HG02884 (cell line): ENCODE data around the gene TLK2.
"Not testable (repeated sequence)": the region's sequence is repeated elsewhere in the genome, so short reads cannot be mapped to it uniquely, and the experiment has no call there.

ENCODE experiments used
- ATAC-seq: cut with Tn5 transposase; IDR thresholded peaks from one replicate; pipeline ENCODE4 v1.9.1; 2021; ENCODE audit warnings: mild to moderate bottlenecking, moderate library complexity; ENCODE audit not compliant: unreplicated experiment

TLK2 gene

GRCh38 chr17:62557532-62557931 is 78.9 kb downstream of the TLK2 start:
- ATAC-seq, result not testable (repeated sequence)

GRCh38 chr17:62558941-62559340 is 80.3 kb downstream of the TLK2 start:
- not testable (repeated sequence) for ATAC-seq

DNA sequence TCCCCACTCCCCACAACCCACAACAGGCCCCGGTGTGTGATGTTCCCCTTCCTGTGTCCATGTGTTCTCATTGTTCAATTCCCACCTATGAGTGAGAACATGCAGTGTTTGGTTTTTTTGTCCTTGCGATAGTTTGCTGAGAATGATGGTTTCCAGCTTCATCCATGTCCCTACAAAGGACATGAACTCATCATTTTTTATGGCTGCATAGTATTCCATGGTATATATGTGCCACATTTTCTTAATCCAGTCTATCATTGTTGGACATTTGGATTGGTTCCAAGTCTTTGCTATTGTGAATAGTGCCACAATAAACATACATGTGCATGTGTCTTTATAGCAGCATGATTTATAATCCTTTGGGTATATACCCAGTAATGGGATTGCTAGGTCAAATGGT is 82.3 kb downstream of the TLK2 start:
- ATAC-seq, result not testable (repeated sequence)

DNA sequence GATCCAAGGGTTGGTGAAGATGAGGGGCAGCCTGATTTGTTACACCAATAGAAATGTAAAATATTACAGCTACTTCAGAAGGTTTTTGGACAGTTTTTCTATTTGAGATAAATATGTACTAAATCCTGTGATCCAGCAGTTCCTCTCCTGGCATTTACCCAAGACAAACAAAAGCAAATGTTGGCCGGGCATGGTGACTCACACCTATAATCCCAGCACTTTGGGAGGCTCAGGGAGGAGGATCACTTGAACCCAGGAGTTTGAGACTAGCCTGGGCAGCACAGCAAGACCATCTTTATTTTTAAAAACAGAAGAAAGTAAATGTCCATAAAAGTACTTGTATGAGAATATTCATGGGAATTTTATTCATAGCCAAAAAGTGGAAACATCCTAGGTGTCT is 84.0 kb downstream of the TLK2 start:
- ATAC-seq, result no peak

GRCh38 chr17:62565817-62566216 is 87.2 kb downstream of the TLK2 start:
- no peak for ATAC-seq

GRCh38 chr17:62566996-62567578 is 88.5 kb downstream of the TLK2 start:
- ATAC-seq, result no peak

DNA sequence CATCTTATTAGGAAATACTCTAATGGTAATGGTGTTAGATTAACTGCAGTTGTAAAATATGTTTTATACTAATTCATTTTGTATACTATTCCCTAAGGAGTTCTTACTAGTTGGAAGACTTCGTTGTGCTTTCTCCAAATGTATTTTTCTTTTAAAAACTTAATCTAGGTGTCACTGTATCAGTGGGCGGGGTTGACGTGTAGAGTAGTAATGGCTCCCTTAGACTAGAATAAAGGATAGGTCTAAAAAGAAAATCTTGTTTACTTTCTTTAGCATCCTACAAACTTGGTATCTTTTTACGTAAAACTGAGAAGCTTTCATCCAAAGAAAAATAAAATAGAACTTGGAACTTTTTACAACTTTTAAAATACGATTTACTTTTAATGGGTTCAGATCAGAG is 93.9 kb downstream of the TLK2 start:
- no peak for ATAC-seq

DNA sequence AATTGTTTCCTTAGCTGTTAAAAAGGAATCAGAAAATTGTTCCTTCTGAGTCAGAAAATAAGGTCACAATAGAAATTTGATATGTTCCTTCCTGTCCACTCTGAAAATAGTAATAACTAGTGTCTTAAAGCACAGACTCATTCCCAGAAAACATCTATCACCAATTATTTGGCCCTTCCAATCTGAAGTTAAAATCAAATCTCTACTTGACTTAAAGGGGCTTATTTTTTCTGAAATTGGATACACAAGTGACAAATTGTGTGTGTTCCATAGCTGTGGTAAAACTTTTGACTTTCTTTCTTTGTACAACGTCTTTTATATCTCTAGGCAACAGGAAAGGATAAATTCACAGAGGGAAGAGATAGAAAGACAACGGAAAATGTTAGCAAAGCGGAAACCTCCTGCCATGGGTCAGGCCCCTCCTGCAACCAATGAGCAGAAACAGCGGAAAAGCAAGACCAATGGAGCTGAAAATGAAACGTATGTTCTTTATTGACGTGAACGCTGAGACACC is 94.3 kb downstream of the TLK2 start:
- ATAC-seq, result no peak

- ATAC-seq, result no peak
Observed at GRCh38 chr17:62573480-62574117, 95.0 kb downstream of the TLK2 start.

DNA sequence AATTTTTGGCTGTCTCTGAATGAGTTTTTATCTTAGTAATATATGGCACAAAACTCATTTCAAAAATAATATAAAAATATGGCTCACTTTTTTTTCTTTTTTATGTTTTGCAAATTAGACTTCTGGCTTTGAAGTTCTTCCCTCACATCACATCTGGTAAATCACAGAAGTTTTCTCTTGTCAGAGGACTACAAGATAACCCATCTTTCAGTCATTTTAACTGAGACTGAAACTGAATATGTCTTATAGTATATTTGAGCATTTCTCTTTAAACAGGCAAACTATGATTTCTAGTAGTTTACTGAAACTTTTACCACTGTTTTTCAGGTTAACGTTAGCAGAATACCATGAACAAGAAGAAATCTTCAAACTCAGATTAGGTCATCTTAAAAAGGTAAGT is 97.8 kb downstream of the TLK2 start:
- no peak for ATAC-seq

- ATAC-seq, result no peak
Observed at GRCh38 chr17:62578757-62579487, 100.3 kb downstream of the TLK2 start.

DNA sequence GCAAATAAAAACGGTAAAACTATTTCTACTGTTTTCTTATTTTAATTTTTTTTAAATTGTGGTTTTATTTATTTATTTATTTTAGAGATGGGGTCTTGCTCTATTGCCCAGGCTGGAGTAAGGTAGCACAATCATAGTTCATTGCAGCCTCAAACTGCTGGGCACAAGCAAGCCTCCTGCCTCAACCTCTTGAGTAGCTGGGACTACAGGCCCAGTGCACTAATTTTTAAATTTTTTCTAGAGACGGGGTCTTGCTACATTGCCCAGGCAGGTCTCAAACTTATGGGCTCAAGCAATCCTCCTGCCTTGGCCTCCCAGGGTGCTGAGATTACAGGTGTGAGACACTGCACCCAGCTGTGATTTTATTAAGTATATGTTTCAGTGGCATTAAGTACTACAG is 102.3 kb downstream of the TLK2 start:
- no peak for ATAC-seq

- no peak for ATAC-seq
Observed at GRCh38 chr17:62581764-62582163, 103.1 kb downstream of the TLK2 start.

DNA sequence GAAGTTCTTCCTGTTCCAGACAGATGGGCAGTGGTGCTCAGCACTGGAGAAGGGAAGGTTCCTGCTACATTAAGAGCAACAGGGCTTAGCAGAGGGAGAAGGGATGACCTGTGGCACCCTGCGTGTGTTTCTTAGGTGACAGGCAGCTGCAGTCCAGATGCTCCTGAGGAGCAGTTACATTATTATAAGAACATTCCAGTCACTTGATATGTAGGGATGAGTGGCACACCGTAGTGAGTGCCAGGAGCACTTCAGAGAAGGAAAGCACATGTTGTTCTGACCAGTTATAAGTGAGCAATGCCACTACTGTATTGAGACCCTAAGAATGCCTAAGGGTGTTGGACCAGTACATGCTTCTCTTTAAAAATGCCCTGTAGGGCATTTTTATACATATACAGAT is 108.9 kb downstream of the TLK2 start:
- ATAC-seq, result no peak

GRCh38 chr17:62588109-62588508 is 109.5 kb downstream of the TLK2 start:
- ATAC-seq, result no peak

- ATAC-seq, result no peak
Observed at GRCh38 chr17:62591333-62591732, 112.7 kb downstream of the TLK2 start.

GRCh38 chr17:62591822-62592221 is 113.2 kb downstream of the TLK2 start:
- not testable (repeated sequence) for ATAC-seq

DNA sequence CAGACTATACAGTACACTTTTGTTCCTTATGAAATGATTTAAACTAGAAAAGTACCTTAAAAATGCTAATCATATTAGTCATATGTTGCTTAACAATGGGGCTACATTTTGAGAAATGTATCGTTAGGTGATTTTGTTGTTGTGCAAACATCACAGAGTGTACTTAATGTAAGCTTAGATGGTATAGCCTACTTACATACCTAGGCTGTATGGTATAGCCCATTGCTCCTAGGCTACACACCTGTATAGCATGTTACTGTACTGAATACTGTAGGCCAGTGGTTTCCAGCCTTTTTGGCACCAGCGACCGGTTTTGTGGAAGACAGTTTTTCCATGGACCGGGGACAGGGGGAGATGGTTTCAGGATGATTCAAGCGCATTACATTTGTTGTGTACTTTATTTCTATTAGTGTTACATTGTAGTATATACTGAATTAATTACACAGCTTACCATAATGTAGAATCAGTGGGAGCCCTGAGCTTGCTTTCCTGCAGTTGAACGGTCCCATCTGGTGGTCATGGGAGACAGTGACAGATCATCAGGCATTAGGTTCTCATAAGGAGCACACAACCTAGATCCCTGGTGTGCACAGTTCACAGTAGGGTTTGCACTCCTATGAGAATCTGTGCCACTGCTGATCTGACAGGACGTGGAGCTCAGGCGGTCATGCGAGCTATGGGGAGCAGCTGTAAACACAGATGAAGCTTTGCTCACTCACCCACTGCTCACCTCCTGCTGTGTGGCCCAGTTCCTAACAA is 113.9 kb downstream of the TLK2 start:
- no peak for ATAC-seq

DNA sequence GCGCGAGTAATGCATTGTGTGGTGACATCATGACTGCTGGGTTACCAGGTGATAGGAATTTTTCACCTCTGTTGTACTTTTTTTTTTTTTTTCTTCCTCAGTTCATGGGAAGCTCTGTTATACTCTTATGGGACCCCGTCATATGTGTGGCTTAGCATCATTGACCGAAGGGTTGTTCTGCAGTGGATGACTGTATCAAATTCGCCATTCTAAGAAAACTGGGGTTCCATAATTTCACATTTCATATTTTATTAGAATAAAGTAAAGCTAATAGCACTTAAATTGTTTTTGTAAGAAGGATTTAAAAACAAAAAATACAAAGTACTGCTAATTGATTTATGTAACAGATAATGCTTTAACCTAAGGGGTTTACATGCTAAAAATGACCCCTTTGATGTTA is 116.9 kb downstream of the TLK2 start:
- ATAC-seq, result no peak

DNA sequence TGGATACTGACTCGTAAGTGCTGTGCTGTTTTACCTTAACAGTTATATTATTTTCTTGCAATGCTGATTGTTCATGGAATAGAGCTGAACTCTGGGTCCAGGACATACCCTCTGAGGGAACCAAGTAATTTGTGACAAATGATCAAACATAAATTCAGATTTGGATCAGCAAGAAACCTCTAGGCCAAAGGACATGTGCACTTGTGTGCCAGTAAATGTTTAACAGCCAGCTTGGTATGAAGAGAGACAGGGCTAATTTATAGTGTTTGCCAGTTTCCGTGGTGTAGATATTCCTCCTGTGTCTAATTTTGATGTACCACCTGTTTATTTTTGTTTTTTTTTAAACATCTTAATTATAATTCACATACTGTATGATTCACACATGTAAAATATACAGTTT is 118.0 kb downstream of the TLK2 start:
- ATAC-seq, result no peak

- no peak for ATAC-seq
Observed at GRCh38 chr17:62597150-62597549, 118.5 kb downstream of the TLK2 start.
